NCI-H1105 treated with DMSO at 0.1 percent for 48 hours (cell line): Measurements from ENCODE around the gene BOC.

Experiments
- DNase-seq: peaks from one replicate; lab custom pipeline; 2025; lab: John Stamatoyannopoulos, UW

The BOC gene

GRCh38 chr3:113222451-113223086 lies 11.2 kb downstream of the BOC start:
- DNase-seq, result peak; percentile 83

DNA sequence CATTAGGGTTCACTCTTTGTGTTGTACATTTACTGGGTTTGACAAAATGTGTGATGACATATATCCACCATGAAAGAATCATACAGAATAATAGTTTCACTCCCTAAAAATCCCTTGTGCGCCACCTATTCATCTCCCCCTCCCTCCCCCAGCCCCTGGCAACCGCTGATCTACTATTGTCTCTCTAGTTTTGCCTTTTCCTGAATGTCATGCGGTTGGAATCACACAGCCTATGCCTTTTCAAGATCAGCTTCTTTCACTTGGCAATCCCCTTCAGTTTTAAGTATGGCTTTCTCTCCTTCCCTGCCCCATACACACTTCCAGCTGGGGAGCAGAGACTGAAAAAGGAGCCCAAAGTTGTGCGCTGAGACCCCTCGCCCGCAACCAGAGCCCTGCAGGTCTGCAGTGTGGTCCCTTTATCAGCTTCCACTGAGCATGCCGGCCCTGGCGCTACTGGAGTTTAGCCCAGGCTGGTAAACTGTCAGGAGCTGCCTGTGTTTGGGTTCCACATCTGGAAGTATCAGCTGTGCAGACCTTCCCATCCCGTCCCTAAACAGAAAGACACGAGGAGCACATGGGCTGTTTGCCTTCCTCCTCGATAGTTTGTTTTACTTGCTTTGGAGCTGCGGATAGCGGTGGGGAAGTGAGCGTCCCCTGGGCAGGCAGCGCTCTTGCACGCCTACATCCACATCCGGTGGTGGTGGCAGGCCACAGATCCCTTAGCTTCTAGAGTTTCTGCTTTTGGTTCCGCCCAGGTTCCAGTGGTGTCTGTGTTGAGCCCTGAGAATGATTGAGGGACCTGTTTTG lies 12.3 kb downstream of the BOC start:
- no peak for DNase-seq

DNA sequence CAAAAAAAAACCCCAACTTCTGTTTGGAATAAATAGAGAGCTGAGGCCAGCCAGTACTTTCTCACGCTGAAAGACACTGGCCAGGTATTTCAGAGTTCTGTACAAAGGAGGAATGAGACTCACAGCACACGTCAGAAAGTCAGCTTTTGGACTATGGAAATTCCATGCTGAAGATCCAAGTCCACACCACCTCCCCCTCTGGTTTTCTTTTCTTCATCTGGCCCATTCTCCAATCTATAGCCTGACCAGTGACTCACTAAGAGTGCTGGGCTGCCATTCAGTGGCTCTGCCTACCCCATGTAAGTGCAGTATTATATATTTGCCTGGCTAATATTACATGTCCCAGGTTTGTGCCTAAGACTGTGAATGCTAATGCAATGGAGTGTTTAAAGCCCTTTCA lies 13.9 kb downstream of the BOC start:
- no peak for DNase-seq

DNA sequence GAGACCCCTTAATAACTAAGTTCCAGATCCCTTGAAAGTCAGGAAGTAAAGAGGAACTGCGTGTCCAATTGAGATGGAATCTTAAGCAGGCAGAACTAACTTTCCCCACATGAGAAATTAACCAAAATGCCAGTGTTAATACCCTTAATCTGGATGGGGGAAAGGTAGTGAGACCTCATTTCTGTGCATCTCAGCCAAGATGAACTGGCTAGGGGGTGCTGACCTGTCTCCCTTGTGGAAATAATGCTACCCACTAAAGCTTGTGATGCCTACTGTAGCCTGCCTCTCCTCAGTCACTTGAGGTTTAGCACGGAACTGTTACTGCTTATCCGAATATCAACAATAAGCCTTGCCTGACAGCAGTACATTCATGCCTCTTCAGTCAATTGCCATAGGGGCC lies 15.1 kb downstream of the BOC start:
- no peak for DNase-seq

GRCh38 chr3:113227146-113227545 lies 15.8 kb downstream of the BOC start:
- DNase-seq, result no peak

DNA sequence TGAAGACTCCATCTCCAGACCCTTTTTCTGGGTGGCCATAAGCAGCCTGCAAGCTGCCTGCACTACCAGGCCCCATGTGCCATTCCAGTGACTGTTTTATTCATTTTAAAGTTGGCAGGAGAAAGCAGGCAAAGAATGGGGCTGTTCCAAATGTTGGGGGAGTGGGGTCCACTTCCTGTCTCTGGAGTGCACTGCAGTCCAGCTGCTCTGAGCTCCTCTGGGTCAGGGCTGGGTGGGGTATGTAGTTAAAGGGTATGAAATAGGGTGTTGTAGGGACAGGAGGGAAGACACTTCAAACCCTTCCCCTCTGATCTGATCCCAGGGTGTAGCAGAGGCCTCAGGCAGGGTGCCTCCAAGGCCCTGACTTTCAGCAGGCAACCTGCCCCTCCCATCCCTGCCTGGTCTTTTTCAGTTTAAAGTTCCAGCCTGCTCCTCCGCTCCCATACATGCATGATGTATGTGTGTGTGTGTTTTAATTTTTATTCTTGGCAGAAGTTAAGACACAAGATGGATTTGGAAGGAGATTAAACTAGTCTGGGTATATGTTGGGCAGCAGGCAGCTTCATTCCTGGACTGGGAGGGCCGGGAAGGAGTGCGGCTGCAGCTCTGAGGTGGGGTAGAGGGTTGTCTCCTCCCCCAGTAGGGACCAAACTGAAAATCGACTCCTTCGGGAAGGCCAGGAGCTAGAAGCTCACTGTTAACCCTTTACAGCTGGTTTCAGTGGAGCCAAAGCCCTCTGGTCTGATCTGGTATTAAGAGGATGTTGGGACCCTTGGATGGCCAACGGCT lies 17.3 kb downstream of the BOC start:
- no peak for DNase-seq

DNA sequence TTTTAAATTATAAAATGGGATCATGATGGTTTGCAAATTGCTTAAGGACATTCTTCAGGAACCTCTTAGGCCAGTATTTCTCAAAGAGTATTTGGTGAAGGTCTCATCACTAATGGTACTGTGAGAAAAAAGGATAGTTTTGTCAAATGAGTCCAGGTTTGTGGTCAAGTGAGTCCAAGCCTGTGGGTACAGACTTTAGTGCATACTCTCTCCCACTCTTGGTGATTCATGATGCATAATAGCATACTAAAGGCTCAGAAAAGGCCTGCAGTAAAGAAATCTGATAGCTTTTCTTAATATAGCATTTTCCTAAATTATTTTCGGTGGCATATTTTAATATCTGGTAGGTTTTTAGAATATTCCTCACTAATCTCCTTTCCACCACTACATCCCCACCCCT lies 20.0 kb downstream of the BOC start:
- no peak for DNase-seq

- DNase-seq, result peak; percentile 84
Measured at GRCh38 chr3:113231827-113232253, 20.5 kb downstream of the BOC start.

DNA sequence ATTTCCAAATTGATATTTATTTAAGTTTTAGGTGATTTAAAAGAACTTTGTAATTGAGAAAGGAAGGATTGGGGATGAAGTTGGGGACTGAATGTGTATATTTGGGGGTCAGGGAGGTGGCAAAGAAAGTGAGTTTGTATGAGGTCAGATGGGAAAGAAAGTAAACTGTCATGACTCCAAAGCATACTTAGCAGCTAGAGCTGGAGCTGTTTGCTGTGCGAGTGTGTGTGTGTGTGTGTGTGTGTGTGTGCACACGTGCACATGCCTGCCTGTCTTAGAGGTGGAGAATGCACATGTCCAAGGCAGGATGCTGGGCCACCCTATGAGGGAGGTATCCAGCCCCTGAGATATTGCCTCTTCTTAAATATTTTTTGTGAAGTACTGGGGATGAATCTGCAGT lies 21.0 kb downstream of the BOC start:
- no peak for DNase-seq

DNA sequence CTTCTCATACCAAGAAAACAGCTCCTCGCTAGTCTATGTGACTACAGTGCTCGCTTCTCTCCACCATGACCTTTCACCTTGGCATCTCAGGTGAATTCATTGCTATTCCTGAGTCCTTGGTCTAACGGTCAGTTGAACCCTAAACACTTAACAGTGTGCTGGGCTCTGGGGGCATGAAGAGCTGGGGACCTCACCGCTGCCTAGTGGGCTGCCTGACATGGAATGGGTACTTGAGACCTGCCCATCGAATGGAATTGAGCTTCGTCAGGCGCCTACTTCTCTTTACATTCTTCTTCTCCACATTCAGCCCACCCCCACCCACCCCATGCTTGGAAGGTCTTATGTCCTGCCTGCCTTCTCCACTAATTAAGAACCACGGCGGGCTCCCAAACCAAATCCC lies 22.1 kb downstream of the BOC start:
- no peak for DNase-seq

GRCh38 chr3:113234028-113234427 lies 22.7 kb downstream of the BOC start:
- no peak for DNase-seq

- no peak for DNase-seq
Measured at GRCh38 chr3:113234688-113235260, 23.4 kb downstream of the BOC start.

GRCh38 chr3:113238503-113238902 lies 27.1 kb downstream of the BOC start:
- no peak for DNase-seq

GRCh38 chr3:113240841-113241240 lies 29.5 kb downstream of the BOC start:
- no peak for DNase-seq

DNA sequence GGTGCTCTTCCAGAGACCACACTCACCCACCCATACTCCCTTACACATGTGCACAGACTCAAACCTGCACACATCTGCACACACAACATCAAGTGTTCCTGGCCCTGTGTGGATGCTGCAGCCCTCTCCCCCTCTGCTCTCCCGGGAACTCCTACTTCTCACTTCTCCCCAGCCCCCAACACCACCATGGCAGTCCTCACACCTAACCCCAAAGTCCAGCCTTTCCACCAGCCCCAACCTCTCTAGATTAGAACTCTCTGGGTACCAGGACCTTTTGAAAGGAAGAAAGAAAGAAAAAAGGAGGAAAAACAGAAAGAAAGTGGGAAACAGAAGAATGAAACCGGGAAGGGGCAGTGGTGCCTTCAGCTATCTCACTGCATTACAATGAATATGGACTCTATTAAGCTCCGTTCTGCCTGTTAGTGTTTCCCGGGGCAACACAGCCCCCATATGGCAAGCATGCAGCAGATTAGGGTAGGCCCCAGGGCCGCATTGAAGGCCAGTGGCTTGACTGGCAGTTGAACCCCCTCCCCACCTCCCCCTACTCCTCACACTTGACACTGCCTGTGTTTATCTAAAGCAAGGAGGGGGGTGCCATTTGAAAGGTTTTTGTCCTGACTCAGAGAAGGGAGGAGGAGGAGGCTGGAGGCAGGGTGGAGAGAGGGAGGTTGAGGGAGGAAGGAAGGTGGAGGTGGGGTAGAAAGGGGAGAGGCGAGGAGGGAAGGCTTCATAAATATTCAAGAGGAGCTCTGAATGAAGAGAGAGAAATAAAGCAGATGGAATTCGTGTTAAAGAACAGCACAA lies 30.1 kb downstream of the BOC start:
- DNase-seq, result no peak

- no peak for DNase-seq
Measured at GRCh38 chr3:113242096-113242581, 30.8 kb downstream of the BOC start.

DNA sequence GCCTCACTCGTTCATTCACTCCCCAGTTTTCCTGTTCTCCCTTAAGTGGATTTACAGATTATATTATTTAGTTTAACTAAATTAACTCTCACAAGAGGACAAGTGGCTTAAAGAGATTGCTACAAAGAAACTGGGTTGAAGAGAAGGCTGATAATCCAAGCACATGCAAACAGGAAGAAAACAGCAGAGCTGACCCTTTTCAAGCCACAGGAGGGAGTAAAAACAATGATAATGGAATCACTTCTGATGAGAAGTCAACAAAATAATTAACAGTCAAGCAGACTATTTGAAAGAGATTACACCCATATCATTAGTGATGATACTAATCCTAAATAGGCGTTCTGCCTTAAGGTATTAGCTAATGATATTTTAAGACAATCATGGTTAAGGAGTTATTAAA lies 31.7 kb downstream of the BOC start:
- DNase-seq, result no peak

- DNase-seq, result no peak
Measured at GRCh38 chr3:113243846-113244245, 32.5 kb downstream of the BOC start.

DNA sequence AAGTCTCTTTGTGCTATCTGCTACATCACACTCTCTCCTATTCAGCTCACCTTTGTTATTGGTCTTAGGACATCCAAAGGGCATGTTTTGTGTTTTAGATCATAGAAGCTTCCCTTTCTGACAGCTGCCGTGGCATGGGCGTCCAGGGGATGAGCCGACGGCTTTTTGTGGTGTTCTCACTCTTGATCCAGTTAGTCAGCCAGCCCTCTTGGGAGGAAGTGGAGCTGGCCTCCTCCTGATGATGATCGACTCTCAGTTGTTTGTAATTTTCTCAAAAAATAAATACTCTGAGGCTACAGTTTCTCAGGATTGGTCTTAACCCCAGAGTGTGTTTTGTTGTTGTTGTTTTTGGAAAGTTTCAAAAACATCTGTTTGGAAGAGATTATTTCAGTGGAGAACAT lies 34.4 kb downstream of the BOC start:
- DNase-seq, result no peak

DNA sequence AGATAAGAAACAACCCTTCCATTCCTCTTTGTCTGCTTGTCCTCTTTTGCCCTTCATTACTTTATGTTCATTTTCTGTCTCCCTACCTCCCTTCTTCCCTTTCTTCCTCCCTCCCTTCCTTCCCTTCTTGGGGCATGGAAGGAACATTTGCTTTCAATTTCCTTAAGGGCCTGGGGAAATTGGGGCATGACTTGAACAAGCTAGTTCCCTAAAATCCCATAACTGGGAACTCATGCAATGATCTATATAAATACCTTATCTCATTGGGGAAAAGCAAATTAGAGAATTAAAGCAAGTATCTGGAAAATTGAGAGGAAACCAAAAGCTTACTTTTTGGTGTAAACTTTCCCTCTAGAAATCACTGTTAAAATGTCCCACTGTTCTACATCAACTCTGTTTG lies 35.7 kb downstream of the BOC start:
- no peak for DNase-seq

DNA sequence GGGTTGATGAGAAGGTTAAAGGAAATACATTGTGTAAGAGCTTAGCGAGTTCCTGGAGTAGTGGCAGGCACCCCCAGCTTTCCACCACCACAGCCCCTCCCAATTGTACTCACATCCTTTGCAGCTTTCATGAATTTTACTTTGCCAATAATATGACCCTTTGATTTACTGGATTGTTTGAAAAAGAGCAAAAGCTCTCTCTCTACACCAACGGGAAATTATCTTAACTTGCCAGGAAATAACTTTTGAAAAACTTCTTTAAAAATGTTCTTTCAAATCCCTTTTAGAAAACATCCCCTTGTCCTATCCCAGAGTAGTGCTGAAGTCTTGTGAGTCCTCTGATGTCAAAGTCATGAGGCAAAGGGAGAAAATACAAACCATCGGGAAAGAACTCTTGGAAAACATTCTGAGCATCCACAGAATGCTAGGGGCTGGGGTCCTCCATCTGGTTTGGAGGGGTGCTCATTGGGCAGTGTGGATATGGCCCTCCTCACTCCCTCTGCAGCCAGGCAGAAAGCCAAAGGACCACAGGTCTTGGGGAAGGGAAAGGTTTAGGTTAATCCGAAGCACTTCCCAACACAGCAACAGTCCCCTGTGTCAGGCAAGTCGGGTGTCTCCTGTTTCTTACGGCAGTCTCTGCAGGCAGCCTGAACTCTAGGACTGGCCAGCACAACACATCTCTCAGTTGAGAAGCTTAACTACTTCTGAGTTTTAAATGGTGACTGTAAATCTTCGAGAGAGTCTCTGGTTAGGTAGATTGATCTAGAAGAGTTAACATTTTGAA lies 36.5 kb downstream of the BOC start:
- no peak for DNase-seq
